ENCODE measurements around the gene TNIP3. TPM values are rescaled to one million over a fixed set of nuclear protein-coding genes. Genes with fewer than 3 reads are reported as not detected.

TNIP3 gene
- total RNA-seq, 1 donor from 2014 or later, result not detected

DNA sequence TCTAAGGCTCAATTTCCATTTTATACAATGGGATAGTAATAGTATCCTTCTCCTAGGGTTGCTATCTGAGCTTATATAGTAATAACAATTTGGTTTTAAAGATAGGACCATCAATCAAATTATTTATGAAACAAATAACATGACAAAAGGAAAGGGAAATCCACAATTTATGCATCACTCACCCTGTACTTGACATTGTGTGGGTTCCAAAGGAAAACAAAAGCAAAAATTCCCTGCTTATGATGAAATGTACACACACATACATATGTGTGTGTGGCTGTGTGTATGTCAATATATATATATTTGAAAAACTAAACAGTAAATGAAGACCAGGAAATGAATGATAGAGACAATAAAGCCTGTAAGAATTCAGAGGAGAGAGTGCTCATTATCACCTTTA lies 2.9 kb upstream of the TNIP3 start:
- no peaks in the 10 kb centered on the region for H3K9me3 Mint-ChIP-seq (ENCODE audit: low read depth)
- TF ChIP-seq, protein P1, sequence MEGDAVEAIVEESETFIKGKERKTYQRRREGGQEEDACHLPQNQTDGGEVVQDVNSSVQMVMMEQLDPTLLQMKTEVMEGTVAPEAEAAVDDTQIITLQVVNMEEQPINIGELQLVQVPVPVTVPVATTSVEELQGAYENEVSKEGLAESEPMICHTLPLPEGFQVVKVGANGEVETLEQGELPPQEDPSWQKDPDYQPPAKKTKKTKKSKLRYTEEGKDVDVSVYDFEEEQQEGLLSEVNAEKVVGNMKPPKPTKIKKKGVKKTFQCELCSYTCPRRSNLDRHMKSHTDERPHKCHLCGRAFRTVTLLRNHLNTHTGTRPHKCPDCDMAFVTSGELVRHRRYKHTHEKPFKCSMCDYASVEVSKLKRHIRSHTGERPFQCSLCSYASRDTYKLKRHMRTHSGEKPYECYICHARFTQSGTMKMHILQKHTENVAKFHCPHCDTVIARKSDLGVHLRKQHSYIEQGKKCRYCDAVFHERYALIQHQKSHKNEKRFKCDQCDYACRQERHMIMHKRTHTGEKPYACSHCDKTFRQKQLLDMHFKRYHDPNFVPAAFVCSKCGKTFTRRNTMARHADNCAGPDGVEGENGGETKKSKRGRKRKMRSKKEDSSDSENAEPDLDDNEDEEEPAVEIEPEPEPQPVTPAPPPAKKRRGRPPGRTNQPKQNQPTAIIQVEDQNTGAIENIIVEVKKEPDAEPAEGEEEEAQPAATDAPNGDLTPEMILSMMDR (IDR thresholded peaks at IDR 0.05; ENCODE audit: unreplicated experiment), result no peak
- H3K36me3 Mint-ChIP-seq (ENCODE audit: insufficient read depth), result no peaks in the 10 kb centered on the region
- no peak for DNase-seq (ENCODE audit: low spot score, unreplicated experiment)
- H3K27me3 Mint-ChIP-seq, result no peaks in the 10 kb centered on the region
- no peak overlapping the region for H3K4me3 Mint-ChIP-seq (ENCODE audit: low read depth)
- H3K27ac Mint-ChIP-seq, result no peak overlapping the region
- no peaks in the 10 kb centered on the region for H3K4me1 Mint-ChIP-seq (ENCODE audit: low read depth)

DNA sequence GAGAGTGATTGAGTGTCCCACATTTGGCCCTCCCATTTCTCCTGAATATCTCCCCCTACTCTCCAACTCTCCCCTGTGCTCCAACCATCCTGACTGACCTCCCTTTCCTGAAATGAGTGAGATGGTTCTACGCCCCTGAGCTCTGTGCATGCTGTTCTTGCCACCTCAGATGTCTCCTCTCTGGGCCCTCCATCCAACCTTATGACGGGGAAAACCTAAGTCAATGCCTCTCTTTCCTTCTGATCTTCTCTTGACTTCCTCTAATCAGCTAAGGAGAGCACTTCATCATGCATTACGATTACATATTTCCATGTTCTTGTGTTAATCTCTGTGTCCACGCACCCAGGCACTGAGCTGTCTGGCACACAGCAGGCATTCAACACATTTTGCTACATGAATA lies 1.1 kb upstream of the TNIP3 start:
- no peak for DNase-seq (ENCODE audit: low spot score, unreplicated experiment)
- TF ChIP-seq, protein P1 (IDR thresholded peaks at IDR 0.05; ENCODE audit: unreplicated experiment), result no peak
- no peaks in the 10 kb centered on the region for H3K36me3 Mint-ChIP-seq (ENCODE audit: insufficient read depth)
- H3K27me3 Mint-ChIP-seq, result no peaks in the 10 kb centered on the region
- peaks cover 6% of the 10 kb centered on the region for H3K4me1 Mint-ChIP-seq (ENCODE audit: low read depth)
- no peak overlapping the region for H3K4me3 Mint-ChIP-seq (ENCODE audit: low read depth)
- H3K27ac Mint-ChIP-seq, result no peak overlapping the region
- no peaks in the 10 kb centered on the region for H3K9me3 Mint-ChIP-seq (ENCODE audit: low read depth)

DNA sequence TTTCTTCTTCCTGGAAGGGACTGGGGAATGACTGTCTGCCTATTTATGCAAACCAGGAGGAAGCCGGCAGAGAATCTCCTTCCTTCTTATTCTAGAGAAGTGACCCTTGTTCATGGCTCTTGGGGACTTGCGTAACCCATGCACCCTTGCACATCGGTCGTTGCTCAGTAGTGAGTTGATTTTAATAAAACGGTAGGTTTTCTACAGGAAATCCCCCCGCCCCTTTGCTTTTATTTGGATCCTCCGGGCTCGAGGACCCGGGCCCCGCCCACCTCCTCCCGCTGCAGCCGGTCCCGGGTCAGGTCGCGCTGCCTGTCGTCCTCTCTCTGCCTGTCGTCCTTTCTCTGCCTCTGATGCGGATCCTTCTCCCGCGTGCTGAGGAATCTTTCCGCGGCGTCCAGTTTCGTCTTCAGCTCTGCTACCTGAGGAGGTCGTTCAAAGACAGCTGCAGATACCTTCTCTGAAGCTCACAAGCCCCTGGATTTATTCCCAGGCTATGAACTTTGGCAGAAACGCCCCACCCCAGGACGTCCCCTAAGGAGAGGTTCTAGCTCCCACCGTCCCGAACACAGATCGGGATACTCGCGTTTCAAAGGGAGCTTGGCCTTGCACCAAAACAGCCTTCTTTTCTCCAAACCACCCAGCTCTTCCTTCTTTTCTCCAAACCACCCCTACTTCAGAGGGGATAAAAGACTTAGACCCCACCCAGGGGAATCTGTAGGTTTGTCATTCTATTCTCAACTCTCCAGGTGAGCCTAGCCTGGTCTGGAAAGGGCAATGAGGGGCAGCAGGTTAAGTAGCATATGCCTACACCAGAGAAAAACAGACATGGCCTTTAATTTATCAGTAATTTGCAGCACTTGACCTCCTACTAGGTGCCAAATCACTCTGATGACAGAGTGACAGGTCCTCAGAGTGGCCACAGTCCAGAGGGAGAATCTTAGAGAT lies 7.0 kb downstream of the TNIP3 start:
- H3K9me3 Mint-ChIP-seq (ENCODE audit: low read depth), result no peaks in the 10 kb centered on the region
- peak; percentile 25 for DNase-seq (ENCODE audit: low spot score, unreplicated experiment)

GRCh38 chr4:121155893-121156292 lies 8.2 kb downstream of the TNIP3 start:
- Mint-ChIP-seq H3K27me3 (peaks cover 33% of the 10 kb centered on the region), H3K36me3 (ENCODE audit: insufficient read depth) (no peaks in the 10 kb centered on the region), H3K4me1 (ENCODE audit: low read depth) (peaks cover 6% of the 10 kb centered on the region), H3K9me3 (ENCODE audit: low read depth) (no peaks in the 10 kb centered on the region), H3K4me3 (ENCODE audit: low read depth) (peak overlapping the region; percentile 8), H3K27ac (no peak overlapping the region)
- TF ChIP-seq, protein P1 (IDR thresholded peaks at IDR 0.05; ENCODE audit: unreplicated experiment), result no peak
- no peak for DNase-seq (ENCODE audit: low spot score, unreplicated experiment)

More for the DNA sequence above, 7.0 kb downstream of the TNIP3 start:
- Mint-ChIP-seq H3K27me3 (peaks cover 33% of the 10 kb centered on the region), H3K36me3 (ENCODE audit: insufficient read depth) (no peaks in the 10 kb centered on the region), H3K4me1 (ENCODE audit: low read depth) (peaks cover 8% of the 10 kb centered on the region), H3K4me3 (ENCODE audit: low read depth) (peak overlapping the region; percentile 79), H3K27ac (no peak overlapping the region)
- TF ChIP-seq, protein P1 (IDR thresholded peaks at IDR 0.05; ENCODE audit: unreplicated experiment), result no peak

GRCh38 chr4:121154103-121154515 lies 10.0 kb downstream of the TNIP3 start:
- Mint-ChIP-seq H3K27me3 (peaks cover 33% of the 10 kb centered on the region), H3K27ac (no peak overlapping the region), H3K9me3 (ENCODE audit: low read depth) (no peaks in the 10 kb centered on the region), H3K36me3 (ENCODE audit: insufficient read depth) (no peaks in the 10 kb centered on the region), H3K4me3 (ENCODE audit: low read depth) (no peak overlapping the region), H3K4me1 (ENCODE audit: low read depth) (peaks cover 2% of the 10 kb centered on the region)
- TF ChIP-seq, protein P1 (IDR thresholded peaks at IDR 0.05; ENCODE audit: unreplicated experiment), result no peak
- DNase-seq (ENCODE audit: low spot score, unreplicated experiment), result no peak
